GM11168 (cell line): ENCODE results near the gene CERK.
"Not testable (repeated sequence)": the region's sequence is repeated elsewhere in the genome, so short reads cannot be mapped to it uniquely, and the experiment has no call there.

Experiments used
- in situ Hi-C: fragments of 300-500 bp; cut with MboI; formaldehyde crosslinking; loops from one replicate; pipeline ENCODE4 v1.12.0; 2022; ENCODE audit warnings: low sequenced_read_pairs; ENCODE audit not compliant: unreplicated experiment

CERK gene

DNA sequence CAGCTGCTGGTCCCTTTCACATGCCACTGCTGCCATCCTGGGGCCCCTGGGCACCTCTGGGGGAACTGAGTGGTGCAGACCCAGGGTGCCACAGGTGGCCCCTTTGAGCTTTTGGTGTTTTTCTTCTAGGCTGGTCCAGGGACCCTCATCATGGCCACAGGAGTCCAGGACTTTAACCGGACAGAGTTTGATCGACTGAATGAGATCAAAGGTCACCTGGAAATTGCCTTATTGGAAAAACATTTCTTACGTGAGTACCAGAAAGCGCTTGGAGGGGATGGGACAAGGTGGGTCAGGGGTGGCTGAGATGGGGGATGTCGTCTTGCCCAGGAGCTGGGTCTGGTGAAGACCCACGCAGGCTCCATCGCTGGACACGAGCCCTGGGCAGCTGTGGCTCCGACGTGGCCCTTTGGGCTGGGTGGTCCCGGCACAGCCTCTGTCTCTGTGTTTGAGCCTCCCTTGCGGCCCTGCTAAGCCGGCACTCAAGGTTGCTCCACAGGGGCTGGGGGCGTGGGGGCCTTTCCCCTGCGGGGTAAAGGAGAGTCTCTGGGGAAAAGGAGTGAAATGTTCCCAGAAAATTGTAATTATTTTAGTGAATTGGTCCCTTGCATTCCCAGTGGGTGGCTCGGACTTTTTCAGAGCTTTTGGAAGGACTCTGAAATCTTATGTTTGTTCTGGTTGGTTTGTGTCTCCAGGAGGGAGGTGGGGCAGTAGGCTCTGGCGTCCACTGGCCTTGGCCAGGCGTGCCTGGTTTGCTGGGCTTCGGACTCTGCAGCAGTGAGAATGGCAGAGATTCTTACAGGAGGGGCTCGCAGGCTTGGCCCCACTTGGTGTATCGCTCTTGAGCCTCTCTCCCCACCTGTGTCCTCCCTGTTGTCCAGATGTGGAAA lies 100.1 kb downstream of the CERK start:
- in situ Hi-C loops: no loop called here

DNA sequence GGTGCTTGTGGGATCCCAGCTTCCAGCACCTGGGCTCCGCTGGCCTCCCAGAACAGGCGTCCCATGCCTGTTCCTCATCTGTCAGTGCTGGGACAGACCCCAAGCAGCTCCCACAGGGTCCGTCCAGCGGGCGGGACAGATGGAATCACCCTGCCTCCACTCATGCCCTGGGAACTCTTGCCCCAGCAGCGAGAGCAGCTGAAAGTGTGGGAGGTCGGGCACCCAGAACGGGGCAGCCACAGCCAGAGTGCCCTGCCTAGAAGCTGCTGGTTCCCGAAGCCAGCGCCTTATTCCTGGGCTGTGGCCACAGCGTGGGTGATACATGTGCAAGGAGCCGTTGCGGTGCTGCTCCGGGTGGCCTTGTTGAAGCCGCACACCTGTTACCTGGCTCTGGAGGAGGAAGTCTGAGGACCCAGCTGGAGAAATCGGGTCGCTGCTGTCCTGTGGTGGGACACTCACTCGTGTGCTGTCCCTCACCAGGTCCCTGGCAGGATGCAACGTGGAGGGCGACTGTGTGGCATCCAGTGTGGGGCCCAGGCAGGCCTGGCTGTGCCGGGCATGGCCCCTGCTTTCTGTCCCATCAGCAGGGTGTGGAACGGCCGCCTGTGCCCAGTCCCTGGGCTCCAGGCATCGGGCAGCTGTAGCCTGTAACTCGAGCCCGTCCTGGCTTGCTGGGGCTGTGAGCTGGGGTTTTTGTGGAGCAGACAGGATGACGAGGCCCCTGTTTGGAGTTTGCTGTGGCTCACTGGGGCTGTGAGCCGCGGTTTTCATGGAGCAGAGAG lies 101.6 kb downstream of the CERK start:
- in situ Hi-C loops: no loop called here

DNA sequence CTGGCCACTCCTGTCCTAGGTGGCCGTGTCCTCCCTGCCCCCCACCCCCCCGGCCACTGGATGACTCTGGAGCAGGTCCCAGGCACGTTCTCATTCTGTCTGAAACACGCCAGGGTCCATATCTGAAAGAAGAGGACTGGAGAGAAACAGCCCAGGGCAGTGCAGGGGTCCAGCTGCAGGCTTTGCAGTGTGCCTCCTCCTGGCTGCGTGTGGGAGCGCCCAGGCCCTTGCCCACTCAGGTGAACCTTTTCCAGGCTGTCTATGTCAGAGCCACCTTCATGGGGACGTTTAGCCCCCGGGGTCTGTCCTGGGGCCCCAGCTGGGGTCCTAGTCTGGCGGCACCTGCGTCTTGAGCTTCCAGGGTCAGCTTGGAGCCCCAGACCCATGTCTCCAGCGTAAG lies 102.3 kb downstream of the CERK start:
- in situ Hi-C loops: no loop called here

DNA sequence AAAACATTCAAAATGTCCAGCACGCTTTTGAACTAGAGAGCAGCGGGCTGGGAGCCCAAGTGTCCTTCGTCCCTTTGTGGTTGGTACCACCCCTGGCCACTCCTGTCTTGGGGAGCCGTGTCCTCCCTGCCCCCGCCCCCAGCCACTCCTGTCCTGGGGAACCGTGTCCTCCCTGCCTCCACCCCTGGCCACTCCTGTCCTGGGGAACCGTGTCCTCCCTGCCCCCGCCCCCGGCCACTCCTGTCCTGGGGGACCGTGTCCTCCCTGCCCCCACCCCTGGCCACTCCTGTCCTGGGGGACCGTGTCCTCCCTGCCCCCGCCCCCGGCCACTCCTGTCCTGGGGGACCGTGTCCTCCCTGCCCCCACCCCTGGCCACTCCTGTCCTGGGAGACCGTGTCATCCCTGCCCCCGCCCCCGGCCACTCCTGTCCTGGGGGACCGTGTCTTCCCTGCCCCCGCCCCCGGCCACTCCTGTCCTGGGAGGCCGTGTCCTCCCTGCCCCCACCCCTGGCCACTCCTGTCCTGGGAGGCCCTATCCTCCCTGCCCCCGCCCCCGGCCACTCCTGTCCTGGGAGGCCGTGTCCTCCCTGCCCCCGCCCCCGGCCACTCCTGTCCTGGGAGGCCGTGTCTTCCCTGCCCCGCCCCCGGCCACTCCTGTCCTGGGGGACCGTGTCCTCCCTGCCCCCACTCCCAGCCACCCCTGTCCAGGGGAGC lies 102.9 kb downstream of the CERK start:
- in situ Hi-C loops: not testable (repeated sequence)
